Medulla oblongata (tissue), 1 donor: Measurements from ENCODE around the gene PCTP.

Experiments used
- DNase-seq: peaks from one replicate; pipeline ENCODE4 v3.0.0-alpha.2; 2015; ENCODE audit errors: extremely low spot score

The PCTP gene

DNA sequence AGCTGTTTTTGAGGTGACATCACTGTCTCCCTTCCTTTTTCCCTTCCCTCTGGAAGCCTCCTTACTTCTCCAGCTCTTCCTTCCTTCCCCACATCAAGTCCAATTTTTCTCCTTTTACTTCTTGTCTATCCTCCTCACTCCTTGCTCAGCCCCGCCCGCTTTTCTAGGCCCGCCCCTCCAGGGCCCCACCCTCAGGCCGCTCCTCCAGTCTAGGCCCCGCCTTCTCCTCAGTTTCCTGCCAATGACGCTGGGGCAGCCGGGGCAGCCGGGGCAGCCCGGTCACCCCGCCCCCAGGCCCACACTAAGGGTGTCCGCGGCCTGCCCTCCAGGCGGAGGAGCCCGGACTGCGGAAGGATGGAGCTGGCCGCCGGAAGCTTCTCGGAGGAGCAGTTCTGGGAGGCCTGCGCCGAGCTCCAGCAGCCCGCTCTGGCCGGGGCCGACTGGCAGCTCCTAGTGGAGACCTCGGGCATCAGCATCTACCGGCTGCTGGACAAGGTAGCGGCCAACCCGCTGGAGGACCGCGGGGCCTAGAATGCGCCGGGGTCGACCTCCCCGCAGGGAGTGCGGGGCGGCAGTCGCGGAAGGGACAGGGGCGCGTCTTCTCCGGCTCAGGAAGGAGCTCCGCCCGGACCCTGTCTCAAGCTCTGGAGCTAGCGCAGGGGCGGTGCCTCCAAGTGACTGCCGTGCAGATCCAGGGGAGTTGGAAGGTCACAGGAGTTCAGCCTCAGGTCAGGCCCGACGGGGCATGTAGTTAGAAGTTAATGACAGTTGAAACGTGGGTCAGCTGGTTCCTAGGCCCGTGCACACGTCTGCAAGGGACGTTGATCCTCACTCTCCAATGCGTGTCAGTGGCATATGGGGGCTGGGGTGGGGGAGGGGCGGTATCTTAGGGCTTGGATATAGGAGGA, at the start of gene PCTP:
Gene PCTP (plus strand): TSS at position 302 of the 908 bp plus-strand sequence. CDS start 53 bp downstream, at position 355.
- peak; percentile 93 for DNase-seq

- DNase-seq: no peak
Measured at GRCh38 chr17:55702150-55702549, 48.7 kb upstream of the PCTP start.

DNA sequence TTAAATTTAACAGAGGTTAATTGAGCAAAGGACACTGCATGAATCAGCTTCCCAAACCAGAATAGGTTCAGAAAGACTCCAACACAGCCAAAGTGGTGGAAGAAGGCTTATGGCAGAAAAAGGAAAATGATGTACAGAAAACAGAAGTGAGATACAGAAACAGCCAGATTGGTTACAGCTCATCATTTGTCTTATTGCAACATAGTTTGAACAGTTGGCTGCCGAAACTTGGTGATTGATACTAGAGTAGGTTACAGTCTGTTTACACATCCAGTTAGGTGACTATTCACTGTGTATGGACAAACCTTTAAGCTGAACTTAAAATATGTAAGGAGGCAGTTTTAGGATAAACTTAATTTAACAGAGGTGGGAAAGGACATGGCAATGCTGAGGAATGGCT, 46.5 kb upstream of the PCTP start:
- no peak for DNase-seq

DNA sequence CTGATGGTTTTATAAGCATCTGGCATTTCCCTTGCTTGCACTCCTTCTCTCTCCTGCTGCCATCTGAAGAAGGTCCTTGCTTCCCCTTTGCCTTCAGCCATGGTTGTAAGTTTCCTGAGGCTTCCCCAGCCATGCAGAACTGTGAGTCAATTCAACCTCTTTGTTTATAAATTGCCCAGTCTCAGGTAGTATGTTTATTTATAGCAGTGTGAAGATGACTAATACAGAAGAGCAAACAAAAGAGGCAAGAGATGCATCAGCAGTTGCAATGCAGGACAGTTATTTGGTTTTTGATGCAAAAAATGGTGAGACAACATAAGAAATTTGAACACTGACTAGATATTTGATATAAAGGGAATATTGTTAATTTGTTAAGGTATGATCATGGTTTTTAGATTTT, 45.0 kb upstream of the PCTP start:
- DNase-seq: no peak

DNA sequence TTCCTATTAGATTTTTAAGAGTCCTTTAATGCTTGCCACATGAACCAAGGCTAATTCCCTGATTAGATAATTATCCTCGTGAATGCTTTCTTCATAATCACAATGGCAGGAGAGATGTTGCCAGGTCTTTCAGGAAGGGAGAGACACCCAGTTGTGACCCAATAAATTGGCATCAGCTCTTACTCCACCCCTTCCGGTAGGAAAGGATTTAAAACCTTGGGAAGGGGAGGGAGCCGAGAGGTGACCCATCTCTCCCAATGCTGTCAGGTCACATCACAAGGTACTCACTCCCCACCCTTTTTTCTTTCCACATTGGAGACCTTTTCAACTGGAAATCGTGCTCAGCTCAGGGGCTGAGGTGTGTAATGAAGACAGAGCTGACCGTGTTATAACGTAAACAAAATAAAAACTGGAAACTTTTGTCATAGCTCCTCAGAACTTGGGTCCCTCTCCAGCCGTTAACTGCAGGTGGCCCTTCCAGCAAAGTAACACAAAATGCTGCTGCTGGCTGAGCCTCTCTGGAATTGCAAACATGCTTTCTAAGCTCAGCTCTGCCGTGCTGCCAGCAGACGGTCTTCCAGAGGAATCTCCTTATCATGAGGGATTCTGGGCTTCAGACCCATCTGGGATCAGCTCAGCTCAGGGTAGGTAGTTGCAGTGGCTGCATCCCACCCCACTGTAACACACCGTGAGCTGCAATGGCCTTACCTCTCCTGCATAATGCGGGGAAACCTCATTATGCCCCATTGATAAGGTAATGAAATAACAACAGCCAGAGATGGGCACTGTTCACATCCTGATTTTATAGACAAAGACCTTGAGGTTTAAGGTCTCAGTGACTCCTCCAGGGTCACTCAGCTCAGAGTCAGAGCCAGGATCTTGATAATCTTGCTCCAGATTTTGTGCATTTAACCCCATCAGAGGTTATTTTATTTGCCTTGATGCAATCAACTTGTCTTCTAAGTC, 43.8 kb upstream of the PCTP start:
- DNase-seq: no peak

DNA sequence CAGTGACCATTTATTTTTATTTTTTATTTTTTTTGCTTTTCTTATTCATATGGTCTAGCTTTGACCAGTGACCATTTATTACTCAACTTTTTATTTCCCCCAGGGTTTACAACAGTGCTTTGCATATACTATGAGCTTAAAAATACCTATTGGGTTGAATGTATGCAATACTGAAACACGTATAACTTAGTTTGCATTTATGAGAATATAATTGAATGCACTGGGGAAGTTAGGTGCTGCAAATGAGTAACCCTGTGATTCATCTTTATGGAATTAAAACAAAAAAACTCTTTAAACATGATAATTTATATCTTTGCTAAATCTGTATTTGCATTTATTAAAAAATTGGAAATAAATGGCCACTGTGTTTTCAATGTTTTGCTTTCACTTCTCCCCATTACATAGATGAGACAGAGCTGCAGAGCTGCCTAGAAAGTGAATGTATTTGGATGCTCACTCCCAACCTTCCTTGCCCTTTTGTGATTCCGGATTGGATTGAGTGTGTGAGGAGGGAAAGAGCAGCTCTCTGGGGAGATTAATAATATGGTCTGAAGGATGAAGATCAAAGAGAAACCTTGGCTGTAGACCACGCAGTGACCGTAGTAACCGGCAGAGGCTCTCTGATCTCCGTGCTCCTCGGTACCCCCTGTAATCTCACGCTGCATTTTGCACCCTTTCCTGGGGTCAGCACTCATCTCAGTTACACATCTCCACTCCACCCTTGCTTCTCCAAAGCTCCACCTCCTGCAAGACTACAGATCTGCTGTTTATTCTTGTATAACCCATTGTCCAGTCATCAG, 42.5 kb upstream of the PCTP start:
- no peak for DNase-seq

- no peak for DNase-seq
Measured at GRCh38 chr17:55709440-55709839, 41.4 kb upstream of the PCTP start.

DNA sequence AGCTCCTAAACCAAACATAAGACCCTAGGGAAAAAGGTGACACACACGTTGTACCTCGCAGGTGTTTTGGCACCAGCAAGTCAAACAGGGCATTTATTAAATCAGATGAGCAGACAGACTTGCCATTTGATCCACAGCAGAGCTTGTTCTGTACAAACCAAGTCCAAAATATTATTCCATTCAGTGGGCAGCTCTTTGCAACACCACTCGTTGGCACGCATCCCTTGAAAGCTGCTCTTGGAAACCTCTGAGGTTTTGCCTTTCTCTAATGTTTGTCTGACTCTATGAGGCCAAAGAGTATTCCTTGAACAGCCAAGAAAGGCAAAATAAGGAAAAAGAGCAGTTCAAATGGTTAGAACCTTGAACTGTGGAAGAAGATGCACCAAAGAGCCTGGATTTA, 40.9 kb upstream of the PCTP start:
- DNase-seq: no peak

DNA sequence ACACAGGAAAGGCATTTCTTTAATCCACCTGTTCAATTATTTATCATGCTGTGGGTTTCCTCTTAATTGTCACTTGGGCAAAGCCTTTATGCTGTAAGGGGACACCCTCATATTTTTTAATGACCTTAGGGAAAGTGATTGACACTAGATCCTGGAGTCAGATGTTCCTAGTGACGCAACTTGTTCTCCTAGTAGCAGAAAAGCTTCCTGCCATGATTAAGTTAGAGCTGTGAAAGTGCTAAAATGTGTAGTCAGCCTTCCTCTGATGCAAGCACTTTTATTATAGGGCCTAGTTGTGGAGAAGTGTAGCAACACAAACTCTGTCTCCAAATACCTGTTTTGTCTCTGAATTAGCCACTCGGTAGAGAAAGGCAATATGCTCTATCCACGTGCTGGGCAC, 40.4 kb upstream of the PCTP start:
- DNase-seq: no peak

DNA sequence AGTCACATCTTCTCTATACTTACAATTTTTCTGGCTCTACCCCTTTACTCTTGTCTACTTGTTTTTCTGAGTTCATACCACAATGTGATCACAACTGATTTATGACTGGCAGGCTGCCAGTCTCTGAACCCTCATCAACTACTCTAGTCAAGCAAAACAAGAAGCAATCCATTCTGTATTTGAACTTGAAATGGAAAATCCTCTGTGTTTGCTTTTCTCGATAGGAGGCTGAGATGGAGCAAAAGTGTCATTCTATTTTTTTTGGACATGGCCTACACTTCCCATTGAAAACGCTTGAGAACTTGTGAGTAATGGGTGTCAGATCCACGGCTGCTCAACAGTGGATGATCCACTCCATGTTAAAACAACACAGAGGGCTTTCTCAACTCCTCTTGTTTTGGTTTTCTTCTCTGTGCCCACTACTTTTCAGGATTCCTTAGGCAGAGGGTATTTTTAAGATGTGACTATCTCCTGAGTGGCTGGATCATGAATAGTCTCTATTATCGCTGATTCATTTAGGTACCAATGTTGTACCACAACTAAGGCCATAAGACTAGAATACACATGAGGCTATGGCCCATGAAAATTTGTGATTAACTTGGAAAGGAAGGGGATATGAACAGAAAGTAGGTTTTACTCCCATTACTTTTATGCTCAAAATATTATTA, 39.9 kb upstream of the PCTP start:
- no peak for DNase-seq

- no peak for DNase-seq
Measured at GRCh38 chr17:55717432-55717831, 33.4 kb upstream of the PCTP start.

- peak; percentile 85 for DNase-seq
Measured at GRCh38 chr17:55717898-55718735, 32.7 kb upstream of the PCTP start.

DNA sequence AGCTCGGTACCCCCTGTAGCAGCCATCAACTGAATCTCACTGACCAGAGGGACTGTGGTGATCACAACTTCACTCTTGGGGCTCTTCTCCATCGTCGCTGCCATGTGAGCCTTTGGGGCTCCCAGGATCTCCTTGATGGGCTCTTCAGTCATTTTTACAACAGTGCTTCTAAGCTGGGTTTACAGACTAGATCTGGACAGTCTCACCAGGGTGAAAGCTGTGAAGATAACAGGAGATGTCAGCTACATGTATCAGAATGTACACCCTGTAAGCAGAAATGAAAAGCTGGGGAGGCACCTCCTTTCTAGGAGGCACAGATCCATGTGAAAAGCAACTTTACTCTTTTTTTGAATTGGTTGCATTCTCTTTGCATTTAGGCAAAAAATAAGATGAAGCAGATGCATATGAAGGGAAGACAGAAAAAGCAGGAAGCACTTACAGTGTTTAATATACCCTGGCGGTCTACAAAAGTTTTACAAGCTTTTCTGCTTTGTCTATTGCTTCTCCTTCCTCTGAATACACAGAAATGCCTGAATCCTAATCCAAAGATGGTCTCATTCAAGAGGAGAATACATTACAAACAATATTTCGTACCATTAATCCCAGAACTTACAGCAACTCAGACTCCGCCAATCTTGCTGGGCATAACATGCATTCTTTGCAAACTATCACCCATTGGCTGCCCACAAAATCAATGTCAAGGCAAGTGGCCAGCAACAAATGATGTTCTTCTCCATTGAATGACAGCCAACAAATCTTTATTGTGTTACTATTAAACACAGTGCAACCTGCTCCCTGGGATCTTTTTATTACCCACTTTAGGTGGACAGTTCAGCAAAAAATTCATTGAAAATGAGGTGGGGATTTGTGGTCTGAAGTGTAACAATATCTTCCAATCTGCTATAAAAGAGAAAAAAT, 29.7 kb upstream of the PCTP start:
- DNase-seq: no peak

- no peak for DNase-seq
Measured at GRCh38 chr17:55722016-55722736, 28.7 kb upstream of the PCTP start.

DNA sequence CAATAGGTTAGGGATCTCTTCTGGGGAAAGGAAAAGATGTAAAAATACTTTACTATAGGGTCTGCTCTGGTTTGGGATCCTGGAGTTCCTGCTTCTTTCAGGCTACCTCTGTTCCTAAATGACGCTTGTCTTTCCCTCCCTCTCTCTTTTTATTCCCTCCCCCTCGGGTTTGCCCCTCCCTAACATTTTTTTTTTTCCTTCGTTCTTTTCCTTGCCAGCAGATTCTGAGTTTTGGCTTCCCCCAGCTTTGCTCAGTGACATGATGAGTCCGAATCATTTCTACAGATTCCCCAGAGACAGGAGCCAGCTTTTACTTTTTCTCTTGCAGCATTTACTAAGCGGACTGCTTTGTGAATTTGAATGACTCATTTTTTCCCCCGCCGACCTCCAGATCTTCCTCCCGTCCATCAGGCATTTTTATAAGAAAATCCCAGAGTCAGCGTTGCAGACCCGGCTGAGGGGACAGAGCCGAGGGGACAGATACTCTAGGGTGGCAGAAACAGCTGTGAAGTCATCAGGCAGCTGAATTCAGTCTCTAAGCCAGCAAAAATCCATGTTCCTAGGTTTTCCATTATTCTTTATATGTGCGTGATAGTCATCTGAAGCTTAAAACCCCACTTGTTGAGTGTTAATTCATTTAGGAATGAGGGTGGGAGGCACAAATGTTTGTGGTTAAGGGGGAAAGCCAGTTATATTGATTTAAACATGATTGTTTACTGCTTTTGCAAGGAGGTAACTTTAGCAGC, 27.9 kb upstream of the PCTP start, which contains the start of gene TMEM100:
Gene TMEM100 (minus strand): TSS at position 123 of the 746 bp plus-strand sequence. CDS start 1,794 bp downstream, outside the sequence.
- DNase-seq: peak; percentile 40

GRCh38 chr17:55723488-55723848, 27.4 kb upstream of the PCTP start:
- no peak for DNase-seq

- DNase-seq: no peak
Measured at GRCh38 chr17:55726440-55726839, 24.4 kb upstream of the PCTP start.

GRCh38 chr17:55727275-55727674, 23.6 kb upstream of the PCTP start:
- DNase-seq: no peak
